ENCODE data around the gene CD164L2.

CD164L2 gene

DNA sequence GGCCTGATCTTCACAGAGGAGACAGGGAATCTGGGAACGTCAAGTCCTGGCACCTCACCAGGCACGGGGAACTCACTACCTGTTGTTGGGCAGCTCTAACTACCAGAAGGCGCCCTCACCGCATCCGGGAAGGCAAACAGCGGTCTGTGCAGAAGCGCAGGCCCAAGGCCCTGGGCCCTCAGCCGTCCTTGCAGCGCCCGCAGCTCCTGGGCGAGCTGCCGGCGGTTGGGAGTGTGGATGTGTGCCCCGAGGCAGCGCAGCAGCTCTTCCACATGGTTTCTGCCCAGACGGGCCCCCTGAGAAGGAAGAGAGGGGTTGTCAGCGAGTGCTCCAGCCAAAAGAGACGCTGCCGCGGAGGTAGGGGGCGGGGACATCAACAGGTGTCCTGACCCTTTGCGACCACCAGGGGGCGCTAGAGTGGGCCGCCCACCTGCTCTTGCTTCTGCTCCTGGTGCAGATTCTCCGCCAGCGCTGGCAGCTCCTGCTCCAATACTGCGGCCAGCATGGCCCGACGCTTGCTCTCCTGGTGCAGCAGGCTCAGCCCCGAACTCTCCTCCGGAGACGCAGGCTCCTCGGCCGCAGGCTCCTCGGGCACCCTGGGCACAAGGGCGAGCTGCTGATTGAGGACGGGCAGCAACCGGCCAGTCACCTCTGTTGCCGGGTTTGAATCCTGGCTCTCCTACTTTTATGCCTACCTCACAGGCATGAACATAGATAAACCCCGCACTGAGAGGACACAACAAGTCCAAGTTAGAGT is 25.7 kb downstream of the CD164L2 start:
- peak; percentile 28 to 89 (median 72) for DNase-seq
- intact Hi-C loops (cut with DNase I) = loop anchor here (5.0 kb wide), 1 partner anchor 35 kb away; the partner anchor contains the start of gene GPR3

DNA sequence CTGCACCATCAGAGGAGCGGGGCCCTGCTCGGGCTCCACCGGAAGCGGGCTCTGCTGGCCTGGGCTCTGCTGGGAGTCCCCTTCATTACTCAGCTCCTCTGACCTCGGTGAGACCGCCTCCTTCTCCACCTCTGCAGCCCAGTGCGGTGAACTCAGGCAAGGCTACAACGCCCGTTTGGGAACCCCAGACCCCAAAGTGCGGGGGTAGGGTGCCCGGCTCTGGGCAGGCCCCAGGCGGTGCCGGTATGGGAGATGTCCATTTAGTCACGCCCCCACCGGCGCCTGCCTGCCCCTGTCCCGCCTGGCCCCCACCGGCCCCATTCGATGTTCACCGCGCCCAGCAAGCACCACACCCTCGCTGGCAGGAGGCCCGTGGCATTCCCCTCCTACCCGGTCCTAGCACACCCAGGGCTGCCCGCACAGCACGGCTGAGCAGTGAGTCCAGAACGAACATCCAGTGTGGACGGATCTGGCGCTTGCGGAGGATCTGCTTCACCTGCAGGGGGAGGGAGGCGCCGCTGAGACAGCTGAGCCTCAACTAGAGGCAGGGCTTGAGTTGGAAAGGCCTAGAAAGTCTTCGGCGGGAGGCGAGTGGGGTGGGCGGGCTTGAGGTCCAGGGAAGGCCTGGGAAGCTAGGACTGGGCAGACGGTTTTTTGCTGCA is 26.4 kb downstream of the CD164L2 start:
- DNase-seq = no peak
- intact Hi-C loops (cut with DNase I) = loop anchor here (5.0 kb wide), 1 partner anchor 36 kb away; the partner anchor contains the start of gene GPR3

DNA sequence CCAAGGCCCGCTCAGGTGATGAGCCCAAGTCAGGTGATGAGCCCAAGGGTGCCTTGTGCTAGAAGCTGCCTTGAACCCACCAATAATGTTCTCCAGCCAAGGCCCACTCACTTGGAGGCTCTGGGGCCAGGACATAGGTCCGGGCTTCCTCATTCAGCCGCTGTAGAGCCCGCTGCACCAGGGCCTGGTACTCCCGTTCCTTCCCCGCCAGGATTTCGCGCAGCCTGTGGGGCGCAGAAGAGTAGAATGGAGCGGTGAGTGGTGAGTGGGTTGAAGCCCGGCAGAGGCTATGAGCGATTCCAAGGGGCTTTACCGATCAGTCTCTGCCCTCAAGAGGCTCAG is 26.9 kb downstream of the CD164L2 start:
- intact Hi-C loops (cut with DNase I) = loop anchor here (5.0 kb wide), 1 partner anchor 36 kb away; the partner anchor contains the start of gene GPR3
- no peak for DNase-seq

DNA sequence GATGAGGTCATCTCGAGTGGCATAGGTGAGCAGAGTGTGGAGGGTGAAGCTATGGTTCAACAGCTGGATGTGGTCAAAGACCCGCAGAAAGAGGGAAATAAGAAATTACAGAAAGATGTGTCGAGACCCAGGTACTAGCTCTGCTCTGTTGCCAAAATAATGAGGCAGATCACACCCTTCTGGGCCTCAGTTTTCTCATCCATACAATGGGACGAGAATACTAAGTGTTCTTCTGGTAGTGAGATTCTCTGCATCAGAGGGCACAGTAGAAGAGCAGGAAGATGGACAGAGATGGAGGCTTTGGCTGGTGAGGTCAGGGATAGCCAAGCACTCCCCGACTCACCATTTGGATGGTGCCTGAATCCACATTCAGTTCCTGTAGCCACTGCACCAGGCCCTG is 27.4 kb downstream of the CD164L2 start:
- intact Hi-C loops (cut with DNase I) = loop anchor here (5.0 kb wide), 1 partner anchor 37 kb away; the partner anchor contains the start of gene GPR3
- DNase-seq = no peak

DNA sequence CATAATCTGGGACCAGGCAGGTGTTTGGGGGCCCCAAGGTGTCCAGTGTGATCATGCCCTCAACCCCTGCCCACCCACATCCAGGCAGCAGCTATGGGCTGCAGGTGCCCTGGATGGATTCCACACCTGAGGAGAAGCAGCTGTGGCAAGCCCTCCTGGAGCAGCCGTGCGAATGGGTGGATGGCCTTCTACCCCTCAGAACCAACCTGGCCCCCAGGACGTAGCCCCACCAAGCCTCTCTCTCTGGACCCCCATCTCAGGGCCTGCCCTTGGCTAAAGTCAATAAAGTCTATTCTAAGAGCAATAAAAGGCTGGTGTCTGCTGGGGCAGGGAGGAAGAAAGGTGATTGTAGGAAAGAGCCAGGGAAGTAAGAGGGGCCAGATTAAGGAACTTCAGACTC is 29.5 kb downstream of the CD164L2 start:
- DNase-seq = no peak
- intact Hi-C loops (cut with DNase I) = no loop called here

DNA sequence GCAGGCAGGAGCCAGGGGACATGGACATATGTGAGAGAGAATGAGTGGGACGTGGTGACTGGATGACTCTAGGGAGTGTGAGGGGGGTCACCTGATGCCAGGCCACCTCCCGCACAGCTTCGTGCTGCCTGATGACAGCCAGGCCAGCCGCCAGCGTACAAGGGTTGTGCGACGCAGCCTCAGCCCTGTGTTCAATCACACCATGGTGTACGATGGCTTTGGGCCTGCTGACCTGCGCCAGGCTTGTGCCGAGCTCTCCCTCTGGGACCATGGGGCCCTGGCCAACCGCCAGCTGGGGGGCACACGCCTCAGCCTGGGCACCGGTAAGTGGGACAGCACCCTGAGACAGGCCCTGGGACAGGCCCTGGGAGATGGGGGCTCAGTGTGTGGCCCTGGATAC is 30.0 kb downstream of the CD164L2 start:
- DNase-seq = no peak
- intact Hi-C loops (cut with DNase I) = no loop called here

DNA sequence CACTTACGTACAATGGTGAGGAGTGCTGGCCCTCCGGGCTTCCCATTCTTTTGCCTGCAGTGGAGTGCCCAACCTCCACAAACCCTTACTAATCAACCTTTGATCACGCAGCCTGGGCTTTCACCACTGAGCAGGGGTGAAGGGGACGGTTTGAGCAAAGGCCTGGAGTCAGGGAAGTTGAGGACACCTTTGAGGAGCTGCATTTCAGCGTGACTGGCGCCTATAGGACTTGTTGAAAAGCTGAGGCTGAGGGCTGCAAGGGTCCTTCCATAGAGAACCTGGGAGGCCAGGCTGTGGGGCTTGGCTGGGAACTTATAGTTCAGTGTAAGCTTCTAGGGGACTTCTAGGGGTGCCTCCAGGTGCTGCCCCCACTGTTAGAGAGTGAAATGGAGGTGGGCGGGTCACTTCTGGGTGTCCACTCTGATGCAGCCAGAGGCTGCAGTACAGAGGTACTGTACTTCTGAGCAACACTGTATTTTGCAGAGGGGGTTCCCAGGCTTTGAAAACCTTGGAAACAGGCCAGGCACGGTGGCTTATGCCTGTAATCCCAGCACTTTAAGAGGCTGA is 31.5 kb downstream of the CD164L2 start:
- intact Hi-C loops (cut with DNase I) = no loop called here
- no peak for DNase-seq

DNA sequence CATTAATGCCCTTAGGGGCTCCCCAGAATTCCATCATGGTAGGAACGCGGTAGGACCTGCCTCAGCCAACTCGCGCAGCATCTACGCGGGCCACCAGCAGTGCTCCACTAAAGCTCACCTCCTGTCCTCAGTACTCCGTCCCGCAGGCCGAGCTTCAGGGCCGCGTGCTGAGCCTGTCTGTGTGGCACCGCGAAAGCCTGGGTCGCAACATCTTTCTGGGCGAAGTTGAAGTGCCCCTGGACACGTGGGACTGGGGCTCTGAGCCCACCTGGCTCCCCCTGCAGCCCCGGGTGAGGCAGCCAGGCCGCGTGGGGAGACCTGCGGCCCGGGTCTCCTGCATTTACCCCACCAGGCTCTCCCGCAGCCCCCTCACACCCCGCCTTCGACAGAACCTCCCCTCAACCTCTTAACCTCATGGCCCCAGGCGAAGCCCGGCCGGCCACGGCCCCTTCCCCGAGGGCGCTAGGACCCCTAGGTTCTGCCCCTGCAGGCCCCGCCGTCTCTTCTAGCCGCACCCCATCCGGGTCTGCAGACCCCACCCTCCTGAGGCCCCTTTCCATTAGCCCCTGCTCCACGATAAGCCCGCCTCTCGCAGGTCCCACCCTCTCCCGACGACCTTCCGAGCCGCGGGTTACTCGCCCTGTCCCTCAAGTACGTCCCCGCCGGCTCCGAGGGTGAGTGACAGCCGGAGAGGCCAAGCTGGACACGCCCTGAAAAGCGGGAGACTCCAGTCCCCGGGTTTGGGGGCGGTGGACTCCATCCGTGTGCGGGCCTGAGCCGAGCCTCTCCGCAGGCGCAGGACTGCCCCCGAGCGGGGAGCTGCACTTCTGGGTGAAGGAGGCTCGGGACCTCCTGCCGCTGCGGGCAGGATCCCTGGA is 32.2 kb downstream of the CD164L2 start:
- intact Hi-C loops (cut with DNase I) = no loop called here
- peak in 2 of 42 donors; percentile 14 to 48 for DNase-seq

DNA sequence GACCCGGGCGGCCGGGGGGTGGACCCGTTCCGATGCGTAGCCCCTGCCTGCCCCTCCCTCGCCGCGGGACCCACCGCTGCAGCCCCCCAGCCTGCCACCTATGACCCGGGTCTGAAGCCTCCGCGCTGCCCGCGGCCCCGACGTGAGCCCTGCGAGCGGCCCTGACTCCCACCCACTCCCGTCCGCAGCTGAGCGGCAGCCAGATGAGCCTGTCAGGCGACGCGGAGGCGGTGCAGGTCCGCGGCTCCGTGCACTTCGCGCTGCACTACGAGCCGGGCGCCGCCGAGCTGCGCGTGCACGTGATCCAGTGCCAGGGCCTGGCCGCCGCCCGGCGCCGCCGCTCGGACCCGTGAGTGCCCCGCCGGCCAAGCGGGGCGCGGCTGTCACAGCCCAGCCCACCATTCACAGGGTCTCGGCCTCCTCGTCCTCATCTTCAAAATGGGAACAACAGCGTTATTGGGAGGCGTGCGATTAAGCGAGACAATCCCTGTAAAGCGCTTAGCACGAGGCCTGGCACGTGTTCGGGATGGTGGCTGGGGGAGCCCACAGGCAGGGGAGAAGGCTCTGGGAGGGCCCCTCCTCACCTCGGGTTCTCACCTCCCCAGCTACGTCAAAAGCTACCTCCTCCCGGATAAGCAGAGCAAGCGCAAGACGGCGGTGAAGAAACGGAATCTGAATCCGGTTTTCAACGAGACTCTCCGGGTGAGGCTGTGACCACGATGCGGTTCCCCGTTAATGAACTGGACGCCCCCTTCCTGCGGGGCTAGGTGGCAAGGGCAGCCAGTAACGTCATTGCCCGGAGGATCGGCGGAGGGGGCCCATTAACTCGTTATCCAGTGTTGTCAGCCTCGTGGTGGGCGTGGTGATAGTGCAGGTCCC is 33.1 kb downstream of the CD164L2 start:
- DNase-seq = peak in 28 of 42 donors; percentile 20 to 66 (median 46)
- intact Hi-C loops (cut with DNase I) = no loop called here

DNA sequence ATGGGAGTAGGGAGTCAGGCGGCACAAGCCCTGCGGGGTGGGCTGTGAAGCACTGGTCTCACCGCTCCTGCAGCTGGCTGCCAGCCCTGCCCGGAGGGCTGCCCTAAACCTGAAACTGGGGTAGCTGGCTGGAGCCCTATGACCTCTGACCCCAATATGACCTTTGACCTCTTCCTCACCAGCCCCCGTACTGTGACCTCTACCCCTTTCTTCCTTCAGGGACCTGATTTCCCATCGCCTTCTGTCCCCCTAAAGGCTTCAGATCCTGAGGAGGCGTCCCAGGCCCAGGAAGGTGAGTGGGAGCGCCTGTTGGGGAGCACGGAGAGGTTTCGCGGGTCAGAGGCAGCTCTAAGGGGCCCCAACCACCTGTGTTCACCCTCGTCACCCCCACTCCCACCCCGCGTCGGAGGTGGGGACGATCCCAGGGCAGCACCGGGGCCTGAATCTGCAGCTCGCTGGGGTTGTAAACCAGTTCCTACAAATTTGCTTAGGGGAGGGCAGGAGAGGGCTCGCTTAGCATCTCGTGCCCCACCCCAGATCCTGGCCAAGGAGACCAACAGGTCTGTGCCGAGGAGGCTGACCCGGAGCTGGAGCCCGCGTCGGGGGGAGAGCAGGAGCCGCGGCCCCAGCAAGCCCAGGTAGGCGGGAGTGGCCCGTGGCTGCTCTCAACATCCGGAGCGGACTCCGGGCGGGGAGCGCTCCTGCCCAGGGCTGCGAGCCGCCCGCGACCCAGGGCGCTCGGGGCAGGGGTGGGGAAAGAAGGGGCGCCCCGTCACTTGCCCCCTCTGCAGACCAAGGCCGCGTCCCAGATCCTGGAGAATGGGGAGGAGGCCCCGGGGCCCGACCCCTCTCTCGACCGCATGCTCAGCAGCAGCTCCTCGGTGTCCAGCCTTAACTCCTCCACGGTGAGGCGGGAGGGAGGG is 34.0 kb downstream of the CD164L2 start:
- DNase-seq = no peak
- intact Hi-C loops (cut with DNase I) = no loop called here

DNA sequence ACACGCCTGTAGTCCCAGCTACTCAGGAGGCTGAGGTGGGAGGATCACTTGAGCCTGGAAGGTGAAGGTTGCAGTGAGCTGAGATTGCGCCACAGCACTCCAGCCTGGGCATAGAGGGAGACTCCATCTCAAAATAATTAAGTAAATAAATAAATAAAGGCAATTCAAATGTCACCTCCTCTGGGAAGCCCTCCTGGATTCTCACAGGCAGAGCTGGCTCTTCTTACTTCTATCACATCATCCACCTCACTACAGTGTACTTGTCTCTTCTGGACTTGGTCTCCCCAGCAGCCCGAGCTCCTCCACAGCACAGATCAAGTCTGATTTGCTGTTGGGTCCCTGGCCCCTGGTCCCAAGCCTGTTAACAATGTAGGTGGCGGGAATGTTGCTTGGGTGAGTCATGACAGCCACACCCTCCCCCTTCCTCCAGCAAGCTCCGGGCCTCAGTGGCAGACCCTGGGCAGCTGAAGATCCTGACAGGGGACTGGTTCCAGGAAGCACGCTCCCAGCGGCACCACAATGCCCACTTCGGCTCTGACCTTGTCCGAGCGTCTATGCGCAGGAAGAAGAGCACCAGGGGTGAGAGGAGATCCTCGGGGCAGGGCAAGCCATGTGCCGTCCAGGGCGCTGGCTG is 36.0 kb downstream of the CD164L2 start:
- DNase-seq = no peak
- intact Hi-C loops (cut with DNase I) = no loop called here

DNA sequence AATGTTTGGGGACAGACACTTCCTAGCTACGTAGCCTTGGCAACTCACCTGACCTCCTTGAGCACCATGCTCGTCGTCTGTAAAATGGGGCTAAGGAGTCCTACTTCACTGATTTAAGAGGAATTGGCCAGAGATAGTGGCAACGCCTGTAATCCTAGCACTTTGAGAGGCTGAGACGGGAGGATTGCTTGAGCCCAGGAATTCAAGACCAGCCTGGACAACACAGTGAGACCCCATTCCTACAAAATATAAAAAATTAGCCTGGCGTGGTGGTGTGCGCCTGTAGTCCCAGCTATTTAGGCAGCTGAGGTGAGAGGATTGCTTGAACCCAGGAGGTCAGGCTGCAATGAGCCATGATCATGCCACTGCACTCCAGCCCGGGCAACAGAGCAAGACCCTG is 36.8 kb downstream of the CD164L2 start:
- intact Hi-C loops (cut with DNase I) = no loop called here

DNA sequence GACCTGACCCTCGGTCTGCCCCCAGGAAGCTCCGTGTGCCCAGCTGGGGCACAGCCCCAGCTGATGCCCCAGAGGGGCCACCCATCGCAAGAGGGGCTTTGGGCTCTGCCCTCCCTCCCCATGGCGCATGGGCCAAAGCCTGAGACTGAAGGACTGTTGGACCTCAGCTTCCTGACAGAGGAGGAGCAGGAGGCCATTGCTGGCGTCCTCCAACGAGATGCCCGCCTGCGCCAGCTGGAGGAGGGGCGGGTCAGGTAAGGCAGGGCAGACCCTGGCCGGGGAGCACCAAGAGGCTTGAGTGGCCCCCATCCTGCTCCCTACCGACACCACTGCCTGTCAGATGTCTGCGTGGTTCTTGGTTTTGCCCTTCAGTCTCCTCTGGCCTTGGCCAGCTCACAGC is 37.9 kb downstream of the CD164L2 start:
- intact Hi-C loops (cut with DNase I) = no loop called here
- DNase-seq = no peak

More for the DNA sequence above, 36.8 kb downstream of the CD164L2 start:
- no peak for DNase-seq

DNA sequence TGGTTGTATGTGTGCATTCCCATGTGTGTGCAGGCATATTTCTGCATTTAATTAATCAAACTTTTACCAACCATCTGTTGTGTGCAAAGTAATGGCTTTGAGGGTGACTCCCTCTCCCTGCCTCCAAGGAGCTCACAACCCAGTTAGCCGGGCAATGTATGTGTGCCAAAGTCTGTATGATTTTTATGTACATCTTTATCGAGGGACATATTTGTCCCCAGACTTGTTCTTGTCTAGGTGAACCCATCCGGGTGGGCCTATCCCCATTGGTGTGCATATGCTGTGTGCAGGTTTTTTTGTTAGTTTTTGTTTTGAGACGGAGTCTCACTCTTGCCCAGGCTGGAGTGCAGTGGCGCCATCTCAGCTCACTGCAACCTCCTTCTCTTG is 39.5 kb downstream of the CD164L2 start:
- no peak for DNase-seq

DNA sequence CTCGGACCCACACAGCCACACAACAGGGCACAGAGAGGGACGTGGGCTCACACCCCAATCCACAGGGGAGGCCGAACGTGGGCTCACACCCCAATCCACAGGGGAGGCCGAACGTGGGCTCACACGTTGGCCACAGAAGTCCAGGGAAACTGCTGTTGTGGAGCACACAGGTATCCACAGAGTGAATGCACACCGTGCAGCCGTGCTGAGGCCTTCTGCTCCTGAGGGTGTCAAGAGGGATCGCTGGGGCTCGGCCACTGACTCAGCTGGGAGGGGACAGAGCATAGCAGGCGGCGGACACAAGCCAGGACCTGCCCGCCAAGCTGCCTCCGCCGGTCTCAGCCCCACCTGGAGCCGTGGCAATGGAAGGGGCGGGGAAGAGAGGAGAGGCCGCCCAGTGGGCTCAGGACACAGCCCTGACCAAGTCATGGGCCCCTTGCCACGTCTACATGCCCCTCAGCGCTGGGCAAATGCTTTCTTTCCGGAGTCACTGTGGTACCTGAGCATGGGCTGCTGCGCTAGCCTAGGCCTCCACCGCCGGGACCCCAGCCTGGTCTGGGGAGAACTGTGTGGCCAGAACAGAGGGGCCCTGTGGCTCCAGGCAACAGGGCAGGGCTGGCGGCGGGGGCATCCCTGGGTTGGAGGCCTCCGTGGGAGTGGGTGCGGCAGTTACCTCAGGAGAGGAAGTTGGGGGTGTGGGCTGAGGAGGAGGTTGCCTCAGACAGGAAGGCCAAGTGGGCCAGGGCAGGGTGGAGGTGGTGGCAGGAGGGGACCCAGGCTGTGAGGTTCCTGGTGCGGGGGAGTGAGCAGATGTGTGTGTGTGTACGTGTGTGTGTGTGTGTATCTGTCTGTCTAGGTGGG is 40.1 kb downstream of the CD164L2 start:
- intact Hi-C loops (cut with DNase I) = no loop called here
- no peak for DNase-seq

More for the DNA sequence above, 39.5 kb downstream of the CD164L2 start:
- intact Hi-C loops (cut with DNase I) = no loop called here

DNA sequence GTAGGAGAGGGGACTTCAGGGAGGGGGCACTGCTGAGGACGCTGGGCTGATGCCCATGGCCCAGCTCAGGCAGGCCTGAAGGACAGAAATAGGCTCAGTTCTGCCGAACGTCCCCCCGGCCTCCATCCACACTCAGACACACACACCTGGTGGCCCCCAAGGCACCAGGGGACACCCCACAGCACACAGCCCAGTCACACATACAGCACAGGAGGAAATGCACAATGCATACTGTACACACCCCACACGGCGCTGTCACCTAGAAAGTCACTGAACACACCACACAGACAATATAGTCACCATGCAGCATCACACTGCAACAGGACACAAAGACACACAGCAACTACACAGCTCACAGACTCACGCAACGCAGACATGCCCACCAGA is 40.7 kb downstream of the CD164L2 start:
- intact Hi-C loops (cut with DNase I) = no loop called here
- no peak for DNase-seq

All from head of caudate nucleus (tissue), 42 donors.